HG03378 (cell line): ENCODE data around the gene GNAZ.
"Not testable (repeated sequence)": the region's sequence is repeated elsewhere in the genome, so short reads cannot be mapped to it uniquely, and the experiment has no call there.

Source experiments
- ATAC-seq: cut with Tn5 transposase; IDR thresholded peaks from one replicate; pipeline ENCODE4 v1.9.1; 2021; ENCODE audit warnings: mild to moderate bottlenecking, moderate library complexity; ENCODE audit not compliant: unreplicated experiment

GNAZ gene

GRCh38 chr22:23129149-23129548 lies 58.8 kb downstream of the GNAZ start:
- no peak for ATAC-seq

GRCh38 chr22:23130697-23131096 lies 60.4 kb downstream of the GNAZ start:
- no peak for ATAC-seq

GRCh38 chr22:23131931-23132330 lies 61.6 kb downstream of the GNAZ start:
- no peak for ATAC-seq

- no peak for ATAC-seq
Observed at GRCh38 chr22:23132376-23133091, 62.2 kb downstream of the GNAZ start.

GRCh38 chr22:23133922-23134321 lies 63.6 kb downstream of the GNAZ start:
- ATAC-seq: no peak

- ATAC-seq: not testable (repeated sequence)
Observed at GRCh38 chr22:23136991-23137390, 66.7 kb downstream of the GNAZ start.

GRCh38 chr22:23137468-23137867 lies 67.1 kb downstream of the GNAZ start:
- ATAC-seq: no peak

GRCh38 chr22:23137905-23138561 lies 67.7 kb downstream of the GNAZ start:
- peak; percentile 35 for ATAC-seq

- ATAC-seq: no peak
Observed at GRCh38 chr22:23138584-23139435, 68.5 kb downstream of the GNAZ start.

GRCh38 chr22:23140385-23140784 lies 70.1 kb downstream of the GNAZ start:
- no peak for ATAC-seq

GRCh38 chr22:23142546-23143105 lies 72.3 kb downstream of the GNAZ start:
- ATAC-seq: no peak

GRCh38 chr22:23143119-23143518 lies 72.8 kb downstream of the GNAZ start:
- ATAC-seq: no peak

- no peak for ATAC-seq
Observed at GRCh38 chr22:23144432-23144831, 74.1 kb downstream of the GNAZ start.

GRCh38 chr22:23144932-23145877 lies 74.9 kb downstream of the GNAZ start, which contains the start of gene RAB36:
RAB36 (plus strand) TSS chr22:23145477; CDS start chr22:23146617, 1,140 bp downstream.
- ATAC-seq: no peak

GRCh38 chr22:23145878-23146470 lies 75.7 kb downstream of the GNAZ start:
- no peak for ATAC-seq

GRCh38 chr22:23146478-23147205 lies 76.3 kb downstream of the GNAZ start:
- ATAC-seq: no peak

- no peak for ATAC-seq
Observed at GRCh38 chr22:23147617-23148387, 77.5 kb downstream of the GNAZ start.

- no peak for ATAC-seq
Observed at GRCh38 chr22:23149743-23150238, 79.5 kb downstream of the GNAZ start.
